OCI-M2 (cell line): Measurements from ENCODE around the gene CPLANE2.
"Not testable (repeated sequence)": the region's sequence is repeated elsewhere in the genome, so short reads cannot be mapped to it uniquely, and the experiment has no call there.

Source experiments
- DNase-seq: peaks from one replicate; lab custom pipeline; 2025; ENCODE audit not compliant: unreplicated experiment; lab: John Stamatoyannopoulos, UW

The CPLANE2 gene

GRCh38 chr1:16249596-16250241 is 12.7 kb upstream of the CPLANE2 start:
- no peak for DNase-seq

GRCh38 chr1:16248603-16249516 is 11.9 kb upstream of the CPLANE2 start:
- DNase-seq: no peak

DNA sequence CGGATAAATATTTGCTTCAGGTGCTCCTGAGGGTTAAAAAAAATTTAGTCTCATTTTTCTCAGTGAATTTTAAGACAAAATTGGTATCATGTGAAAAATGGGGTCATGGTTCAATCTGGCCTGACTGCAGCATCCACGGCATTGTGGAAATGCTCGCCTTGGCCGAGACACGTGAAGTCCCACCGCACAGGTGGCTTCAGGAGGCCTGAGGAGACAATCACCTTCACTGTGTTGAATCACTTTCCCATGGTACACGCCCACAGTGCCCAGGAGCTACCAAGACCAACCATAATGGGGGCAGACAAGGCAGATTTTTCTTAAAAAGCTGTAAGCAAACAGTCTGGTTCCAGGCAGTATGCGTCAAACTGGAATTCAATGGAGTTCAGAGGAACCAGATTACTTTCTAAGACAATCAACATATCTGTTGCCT is 11.0 kb upstream of the CPLANE2 start:
- no peak for DNase-seq

DNA sequence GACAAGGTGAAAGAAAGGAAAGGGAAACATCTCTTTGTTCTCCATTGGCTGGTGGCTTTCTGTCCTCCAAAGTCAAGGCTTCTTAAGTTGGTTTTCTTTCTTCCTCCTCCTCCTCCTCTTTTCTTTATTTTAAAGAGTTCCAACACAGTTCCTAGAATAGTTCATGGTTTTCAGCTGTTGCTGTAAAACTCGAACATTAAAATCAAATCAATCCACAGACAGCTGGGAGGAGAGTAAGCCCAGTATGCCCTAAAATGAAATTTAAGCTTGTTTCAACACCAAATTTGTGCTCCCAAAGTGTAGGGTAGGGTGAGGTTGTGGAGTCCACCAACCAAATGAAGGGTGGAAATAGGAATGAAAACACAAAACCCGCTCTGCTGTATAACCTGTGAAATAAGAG is 10.5 kb upstream of the CPLANE2 start:
- DNase-seq: no peak

- DNase-seq: no peak
Observed at GRCh38 chr1:16246961-16247360, 10.0 kb upstream of the CPLANE2 start.

GRCh38 chr1:16246239-16246638 is 9.3 kb upstream of the CPLANE2 start:
- not testable (repeated sequence) for DNase-seq

DNA sequence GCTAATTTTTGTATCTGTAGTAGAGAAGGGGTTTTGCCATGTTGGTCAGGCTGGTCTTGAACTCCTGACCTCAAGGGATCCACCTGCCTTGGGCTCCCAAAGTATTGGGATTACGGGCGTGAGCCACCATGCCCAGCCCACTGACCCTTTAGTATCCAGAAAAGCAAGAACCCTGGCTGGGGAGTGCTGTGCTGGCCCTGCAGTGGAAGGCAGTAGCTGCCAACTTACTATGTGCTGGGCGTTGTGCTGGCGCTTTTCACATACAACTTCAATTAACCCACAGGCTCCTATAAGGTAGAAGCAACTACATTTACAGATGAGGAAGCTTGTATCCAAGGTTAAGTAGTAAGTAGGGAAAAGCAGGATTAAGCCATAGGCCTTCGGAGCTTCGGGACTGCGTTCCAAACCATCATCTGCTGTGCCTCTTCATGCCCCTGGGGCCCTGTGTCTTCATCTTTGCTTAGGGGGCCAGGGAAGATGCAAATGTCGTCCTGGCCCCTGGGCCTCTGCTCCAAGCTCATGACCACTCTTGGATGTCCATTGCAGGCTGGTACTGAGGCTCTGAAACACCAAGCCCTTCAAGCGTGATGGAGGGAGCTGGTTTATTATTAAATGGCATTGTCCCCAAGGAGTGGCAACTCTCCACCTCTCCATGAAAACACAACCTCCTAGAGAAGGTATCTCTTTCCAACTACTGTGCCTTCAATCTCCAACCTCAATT is 8.7 kb upstream of the CPLANE2 start:
- DNase-seq: no peak

DNA sequence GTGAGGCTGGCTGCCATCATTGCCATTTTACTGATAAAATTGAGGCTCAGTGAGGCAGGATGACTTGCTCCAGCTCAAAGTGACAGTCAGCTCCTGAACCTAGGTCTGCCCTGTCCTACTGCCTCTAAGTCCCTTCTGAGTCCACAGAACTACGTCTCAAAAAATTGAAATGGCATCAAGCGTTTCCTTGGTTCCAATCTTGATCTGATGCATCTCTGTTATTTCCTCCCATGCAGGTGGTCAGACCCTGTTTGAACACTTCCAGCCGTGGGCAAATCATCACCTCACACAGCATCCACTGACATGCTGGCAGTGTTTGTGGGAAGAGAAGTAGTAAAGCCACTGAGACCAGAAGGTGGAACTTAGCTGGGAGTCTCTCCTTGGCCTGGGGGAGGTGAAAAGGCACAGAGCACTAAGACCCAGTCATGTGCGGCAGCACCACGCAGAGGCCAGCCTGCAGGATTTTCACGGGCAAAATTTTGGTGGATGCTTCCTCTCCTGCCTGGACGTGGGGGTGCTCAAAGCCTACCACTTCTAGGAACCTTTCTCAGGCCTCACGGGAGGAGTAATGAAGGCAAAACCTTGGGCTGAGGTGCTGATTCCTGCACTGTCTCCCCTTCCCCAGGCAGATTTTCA is 7.8 kb upstream of the CPLANE2 start:
- no peak for DNase-seq

DNA sequence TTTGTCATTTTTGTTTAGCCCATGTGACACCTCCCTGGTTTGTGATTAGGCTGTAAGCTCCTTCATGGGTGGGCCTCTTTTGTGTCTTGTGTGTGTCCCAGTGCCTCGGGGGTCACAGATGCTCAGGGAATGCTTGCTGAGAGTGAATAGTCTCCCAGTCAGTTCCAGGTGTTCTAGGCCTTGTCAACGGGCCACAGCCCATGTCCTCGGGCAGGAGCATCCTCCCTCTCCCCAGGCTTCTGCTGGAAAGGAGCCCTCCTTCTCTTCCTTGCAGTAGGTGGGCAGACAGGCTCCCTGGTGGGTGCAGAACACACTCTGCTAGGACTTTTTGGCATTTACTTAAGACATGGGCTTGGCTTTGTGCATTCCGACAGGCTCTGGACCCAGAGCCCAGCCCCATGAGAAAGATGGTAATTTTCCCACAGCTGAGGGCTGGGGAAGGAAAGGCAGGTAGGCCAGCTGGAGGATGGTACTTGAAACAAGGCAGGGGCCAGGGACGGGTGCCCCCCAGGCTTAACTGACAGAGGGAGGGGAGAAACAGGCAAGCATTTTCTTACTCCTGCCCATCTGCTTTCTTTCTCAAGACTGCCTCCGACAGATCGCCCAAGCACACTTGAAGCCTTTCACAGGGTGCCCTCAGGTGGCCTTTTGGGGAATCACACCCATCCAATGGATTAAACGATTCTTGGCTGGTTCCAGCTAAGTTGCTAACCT is 7.1 kb upstream of the CPLANE2 start:
- DNase-seq: peak; percentile 68

GRCh38 chr1:16243215-16243610 is 6.2 kb upstream of the CPLANE2 start:
- DNase-seq: no peak

- no peak for DNase-seq
Observed at GRCh38 chr1:16242556-16243214, 5.7 kb upstream of the CPLANE2 start.

DNA sequence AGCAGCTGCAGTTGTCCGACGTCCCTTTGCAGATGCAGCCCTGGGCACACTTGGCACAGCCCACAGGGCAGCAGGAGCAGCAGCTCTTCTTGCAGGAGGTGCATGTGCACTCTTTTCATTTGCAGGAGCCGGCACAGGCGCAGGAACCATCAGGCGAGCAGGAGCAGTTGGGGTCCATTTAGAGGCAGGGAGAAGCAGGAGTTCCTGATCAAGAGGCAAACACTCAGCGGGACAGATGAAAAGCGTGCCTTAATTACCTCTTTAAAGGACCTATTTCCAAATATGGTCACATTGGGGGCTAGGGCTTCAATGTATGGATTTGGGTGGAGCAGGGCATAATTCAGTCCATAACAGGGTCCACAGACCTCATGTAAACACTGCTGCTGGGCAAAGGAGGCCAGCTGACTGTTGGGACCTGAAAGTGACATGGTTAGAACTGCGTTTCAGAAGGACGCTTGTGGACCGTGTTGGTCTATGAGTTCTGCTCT is 4.3 kb upstream of the CPLANE2 start:
- no peak for DNase-seq

DNA sequence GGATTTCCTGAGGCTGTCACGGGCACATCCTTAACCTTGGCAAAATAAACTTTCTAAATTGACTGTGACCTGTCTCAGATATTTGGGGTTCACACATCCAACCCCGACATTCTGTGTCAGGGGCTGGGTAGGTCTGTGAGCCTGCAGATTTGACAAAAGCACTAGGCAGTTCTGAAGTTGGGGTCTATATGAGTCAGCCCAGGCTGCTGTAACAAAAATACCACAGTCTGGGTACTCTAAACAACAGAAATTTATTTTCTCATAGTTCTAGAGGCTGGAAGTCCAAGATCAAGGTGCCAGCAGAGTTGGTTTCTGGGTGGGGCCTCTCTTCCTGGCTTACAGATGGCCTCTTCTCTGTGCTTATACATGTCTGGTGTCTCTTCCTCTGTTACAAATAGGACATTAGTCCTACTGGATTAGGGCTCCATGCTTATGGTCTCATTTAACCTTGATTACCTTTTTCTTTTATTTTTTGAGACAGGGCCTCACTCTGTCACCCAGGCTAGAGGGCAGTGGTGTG is 3.0 kb upstream of the CPLANE2 start:
- no peak for DNase-seq

GRCh38 chr1:16237343-16237830 is 404 bp upstream of the CPLANE2 start:
- DNase-seq: no peak

GRCh38 chr1:16235944-16236510 is 956 bp downstream of the CPLANE2 start:
- DNase-seq: no peak

- no peak for DNase-seq
Observed at GRCh38 chr1:16235347-16235746, 1.6 kb downstream of the CPLANE2 start.

- no peak for DNase-seq
Observed at GRCh38 chr1:16233431-16233830, 3.6 kb downstream of the CPLANE2 start.

DNA sequence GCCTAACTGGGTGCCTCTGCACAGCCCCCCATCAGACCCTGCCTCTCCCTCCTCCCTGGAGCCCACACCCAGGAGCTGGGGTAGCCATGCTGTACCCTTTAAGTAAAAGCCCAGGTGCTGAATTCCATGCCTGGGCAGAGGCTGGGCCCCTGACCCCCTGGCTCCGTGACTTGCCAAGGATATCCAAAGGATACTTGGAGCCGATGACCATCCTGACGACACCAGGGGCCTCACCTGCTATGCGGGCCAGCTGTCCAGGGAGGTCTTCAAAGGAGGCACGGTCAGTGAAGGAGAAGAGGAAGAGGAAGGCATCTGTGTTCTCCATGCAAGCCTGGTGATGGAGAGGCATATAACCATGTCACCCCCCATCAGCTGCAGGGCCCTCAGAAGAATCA is 4.7 kb downstream of the CPLANE2 start:
- DNase-seq: no peak
